Endothelial cell (in vitro differentiated cells): ENCODE results near the gene CXCR1. TPM values are rescaled to one million over a fixed set of nuclear protein-coding genes. Genes with fewer than 3 reads are reported as not detected.
A peak's percentile ranks its signal among the peaks of the same experiment; 100 is the strongest.

Experiments
- DNase-seq: peaks from one replicate; pipeline ENCODE4 v3.0.0; 2021; ENCODE audit warnings: low spot score
- H3K27ac Mint-ChIP-seq: one replicate; pipeline ENCODE4 v1.8.0; 2021; ENCODE audit warnings: mixed read lengths, inconsistent platforms; ENCODE audit not compliant: unreplicated experiment
- H3K27me3 Mint-ChIP-seq: one replicate; pipeline ENCODE4 v1.8.0; 2021; ENCODE audit warnings: mild to moderate bottlenecking, moderate library complexity, mixed read lengths, inconsistent platforms; ENCODE audit not compliant: unreplicated experiment
- H3K36me3 Mint-ChIP-seq: one replicate; pipeline ENCODE4 v1.8.0; 2021; ENCODE audit warnings: mild to moderate bottlenecking, low read depth, mixed read lengths, inconsistent platforms; ENCODE audit not compliant: unreplicated experiment
- H3K4me1 Mint-ChIP-seq: one replicate; pipeline ENCODE4 v1.8.0; 2021; ENCODE audit warnings: mild to moderate bottlenecking, mixed read lengths, inconsistent platforms; ENCODE audit not compliant: unreplicated experiment
- H3K4me3 Mint-ChIP-seq: one replicate; pipeline ENCODE4 v1.8.0; 2021; ENCODE audit warnings: mild to moderate bottlenecking, mixed read lengths, inconsistent platforms; ENCODE audit not compliant: unreplicated experiment
- H3K9me3 Mint-ChIP-seq: one replicate; pipeline ENCODE4 v1.8.0; 2021; ENCODE audit warnings: mixed read lengths, inconsistent platforms; ENCODE audit not compliant: unreplicated experiment
- total RNA-seq: library from RNA; stranded (reverse); fragmentation: NEBNext Ultra II Directional; extraction: Animal tissue kit (Norgen Biotek cat#: 25700); gene quantifications from one replicate; pipeline ENCODE4 v1.2.1, GENCODE V29; 2021; ENCODE audit not compliant: unreplicated experiment
- TF ChIP-seq, protein P1 (sequence below): fragments of 200-600 bp; sonication (generic); IDR thresholded peaks from one replicate; pipeline ENCODE4 v1.5.0; 2021; ENCODE audit warnings: antibody characterized with exemption; ENCODE audit not compliant: unreplicated experiment

CXCR1 gene
- total RNA-seq, 1 donor from 2014 or later, result not detected

DNA sequence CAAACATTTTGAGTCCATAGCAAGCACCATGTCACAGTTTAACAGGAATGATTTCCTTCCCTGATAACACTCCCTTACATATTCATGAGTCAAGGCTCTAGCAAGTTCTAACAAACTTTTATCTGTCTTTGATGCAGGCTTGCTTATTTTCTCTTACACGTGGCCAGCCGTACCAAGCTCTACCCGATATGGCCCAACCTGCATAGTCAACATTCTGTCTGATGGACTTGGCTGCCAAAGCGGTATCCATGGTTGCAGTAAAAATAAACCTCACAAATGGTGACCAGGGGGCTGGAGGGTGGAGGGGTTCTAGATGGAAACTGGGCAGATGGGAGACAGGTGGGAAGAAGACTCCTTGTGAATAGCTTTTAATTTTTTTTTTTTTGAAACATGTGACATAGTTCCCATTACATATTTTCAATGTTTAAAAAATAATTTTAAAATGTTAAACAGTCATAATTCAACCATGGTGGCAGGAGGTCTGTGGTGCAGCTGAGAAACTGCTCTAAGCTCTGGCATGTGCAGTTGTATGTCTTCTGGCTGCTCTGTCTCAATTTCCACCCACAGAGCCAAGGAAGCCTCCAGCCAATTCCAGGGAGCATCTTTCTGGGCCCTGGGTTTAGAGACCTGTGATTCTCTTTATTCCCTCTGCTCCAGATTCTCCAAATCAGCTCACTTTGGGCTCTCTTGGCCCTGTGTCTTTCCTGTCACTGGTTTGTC, 20.7 kb upstream of the CXCR1 start:
- H3K4me1 Mint-ChIP-seq, result peaks cover 2% of the 10 kb centered on the region
- H3K36me3 Mint-ChIP-seq, result no peaks in the 10 kb centered on the region
- H3K27ac Mint-ChIP-seq, result no peak overlapping the region
- H3K9me3 Mint-ChIP-seq, result no peaks in the 10 kb centered on the region
- TF ChIP-seq, protein P1, sequence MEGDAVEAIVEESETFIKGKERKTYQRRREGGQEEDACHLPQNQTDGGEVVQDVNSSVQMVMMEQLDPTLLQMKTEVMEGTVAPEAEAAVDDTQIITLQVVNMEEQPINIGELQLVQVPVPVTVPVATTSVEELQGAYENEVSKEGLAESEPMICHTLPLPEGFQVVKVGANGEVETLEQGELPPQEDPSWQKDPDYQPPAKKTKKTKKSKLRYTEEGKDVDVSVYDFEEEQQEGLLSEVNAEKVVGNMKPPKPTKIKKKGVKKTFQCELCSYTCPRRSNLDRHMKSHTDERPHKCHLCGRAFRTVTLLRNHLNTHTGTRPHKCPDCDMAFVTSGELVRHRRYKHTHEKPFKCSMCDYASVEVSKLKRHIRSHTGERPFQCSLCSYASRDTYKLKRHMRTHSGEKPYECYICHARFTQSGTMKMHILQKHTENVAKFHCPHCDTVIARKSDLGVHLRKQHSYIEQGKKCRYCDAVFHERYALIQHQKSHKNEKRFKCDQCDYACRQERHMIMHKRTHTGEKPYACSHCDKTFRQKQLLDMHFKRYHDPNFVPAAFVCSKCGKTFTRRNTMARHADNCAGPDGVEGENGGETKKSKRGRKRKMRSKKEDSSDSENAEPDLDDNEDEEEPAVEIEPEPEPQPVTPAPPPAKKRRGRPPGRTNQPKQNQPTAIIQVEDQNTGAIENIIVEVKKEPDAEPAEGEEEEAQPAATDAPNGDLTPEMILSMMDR, result no peak
- H3K4me3 Mint-ChIP-seq, result no peak overlapping the region
- DNase-seq, result no peak
- peaks cover 3% of the 10 kb centered on the region for H3K27me3 Mint-ChIP-seq

DNA sequence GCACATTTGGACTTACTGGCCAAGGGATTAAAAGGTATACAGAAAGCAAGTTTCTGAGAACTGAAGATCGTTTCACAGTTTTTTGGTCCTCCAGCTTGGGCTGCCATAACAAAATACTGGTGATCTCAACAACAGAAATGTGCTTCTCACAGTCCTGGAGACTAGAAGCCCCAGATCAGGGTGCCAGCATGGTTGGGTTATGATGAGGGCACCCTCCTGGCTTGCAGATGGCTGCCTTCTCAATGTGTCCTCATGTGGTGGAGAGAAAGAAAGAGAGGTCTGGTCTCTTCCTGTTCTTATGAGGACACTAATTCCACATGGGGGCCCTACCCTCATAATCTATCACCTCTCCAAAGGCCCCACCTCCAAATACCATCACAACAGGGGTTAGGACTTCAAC, 20.1 kb upstream of the CXCR1 start:
- H3K27me3 Mint-ChIP-seq, result peaks cover 3% of the 10 kb centered on the region
- no peaks in the 10 kb centered on the region for H3K36me3 Mint-ChIP-seq
- H3K9me3 Mint-ChIP-seq, result no peaks in the 10 kb centered on the region
- no peaks in the 10 kb centered on the region for H3K4me1 Mint-ChIP-seq
- no peak overlapping the region for H3K4me3 Mint-ChIP-seq
- no peak overlapping the region for H3K27ac Mint-ChIP-seq
- DNase-seq, result no peak
- TF ChIP-seq, protein P1, result no peak

DNA sequence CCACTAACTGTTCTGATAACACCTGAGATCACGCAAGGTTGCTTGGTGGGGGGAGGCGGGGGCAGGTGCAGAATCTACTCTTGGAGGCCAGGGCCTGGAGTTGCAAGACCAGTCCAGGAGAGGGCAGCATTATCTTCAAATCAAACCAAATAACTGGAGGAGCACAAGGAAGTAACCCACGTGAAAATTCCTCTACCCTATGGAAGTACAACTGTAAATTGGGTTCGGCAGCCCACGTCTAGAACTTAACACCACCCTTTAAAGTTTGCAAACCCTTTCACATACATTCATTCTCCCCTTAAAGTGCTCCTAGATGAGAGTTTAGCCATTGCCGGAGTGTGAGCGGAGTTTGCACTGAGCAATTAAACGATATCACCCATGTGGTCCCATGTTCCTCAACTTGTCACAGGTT, 19.6 kb upstream of the CXCR1 start:
- Mint-ChIP-seq H3K4me3 (no peak overlapping the region), H3K27ac (no peak overlapping the region), H3K36me3 (no peaks in the 10 kb centered on the region), H3K4me1 (peaks cover 3% of the 10 kb centered on the region), H3K27me3 (peaks cover 3% of the 10 kb centered on the region), H3K9me3 (no peaks in the 10 kb centered on the region)
- peak; percentile 70 for DNase-seq
- TF ChIP-seq, protein P1, result peak; percentile 77

GRCh38 chr2:218184331-218184730, 17.6 kb upstream of the CXCR1 start:
- no peak for DNase-seq

More at GRCh38 chr2:218184331-218184730, 17.6 kb upstream of the CXCR1 start:
- Mint-ChIP-seq H3K27ac (no peak overlapping the region), H3K36me3 (no peaks in the 10 kb centered on the region), H3K4me1 (peaks cover 3% of the 10 kb centered on the region), H3K4me3 (no peak overlapping the region), H3K9me3 (no peaks in the 10 kb centered on the region), H3K27me3 (peaks cover 3% of the 10 kb centered on the region)
- TF ChIP-seq, protein P1, result no peak
